Upper lobe of right lung (tissue), 1 donor: ENCODE data around the gene TWNK. TPM values are rescaled to one million over a fixed set of nuclear protein-coding genes. Genes with fewer than 3 reads are reported as not detected.

Experiments used
- ATAC-seq: fragments of 200-7000 bp; cut with Tn5 transposase; one replicate; pipeline ENCODE4 v1.9.1; 2020; ENCODE audit warnings: mild to moderate bottlenecking, moderate library complexity
- DNase-seq: peaks from one replicate; pipeline ENCODE4 v3.0.0-alpha.2; 2020
- H3K27ac ChIP-seq: fragments of 200-600 bp; one replicate; pipeline ENCODE4 v1.8.0; 2022
- H3K27me3 ChIP-seq: fragments of 200-600 bp; one replicate; pipeline ENCODE4 v1.8.0; 2022; ENCODE audit warnings: mild to moderate bottlenecking
- H3K36me3 ChIP-seq: fragments of 200-600 bp; one replicate; pipeline ENCODE4 v1.8.0; 2022
- H3K4me1 ChIP-seq: fragments of 200-600 bp; one replicate; pipeline ENCODE4 v1.8.0; 2022
- H3K4me3 ChIP-seq: fragments of 200-600 bp; one replicate; pipeline ENCODE4 v1.8.0; 2022; ENCODE audit warnings: mild to moderate bottlenecking
- H3K9me3 ChIP-seq: fragments of 200-600 bp; one replicate; pipeline ENCODE4 v1.8.0; 2022
- intact Hi-C: fragments of 100-400 bp; cut with DNase I; formaldehyde crosslinking; loops from one replicate; pipeline ENCODE4 v1.11.0; 2022
- total RNA-seq: library from RNA; stranded (reverse); fragmentation: NEBNext Ultra II Directional; extraction: Animal tissue kit (Norgen Biotek cat#: 25700); gene quantifications from one replicate; pipeline ENCODE4 v1.2.1, GENCODE V29; 2021
- TF ChIP-seq, protein P1 (sequence below): fragments of 200-600 bp; IDR thresholded peaks from one replicate; pipeline ENCODE4 v1.8.0; 2022; ENCODE audit warnings: antibody characterized with exemption
- donor health status: DM: no; HTN: yes; CAD: no; lungs with severe emphysema.

Gene TWNK
- total RNA-seq, 1 donor from 2014 or later: 6.5 TPM

DNA sequence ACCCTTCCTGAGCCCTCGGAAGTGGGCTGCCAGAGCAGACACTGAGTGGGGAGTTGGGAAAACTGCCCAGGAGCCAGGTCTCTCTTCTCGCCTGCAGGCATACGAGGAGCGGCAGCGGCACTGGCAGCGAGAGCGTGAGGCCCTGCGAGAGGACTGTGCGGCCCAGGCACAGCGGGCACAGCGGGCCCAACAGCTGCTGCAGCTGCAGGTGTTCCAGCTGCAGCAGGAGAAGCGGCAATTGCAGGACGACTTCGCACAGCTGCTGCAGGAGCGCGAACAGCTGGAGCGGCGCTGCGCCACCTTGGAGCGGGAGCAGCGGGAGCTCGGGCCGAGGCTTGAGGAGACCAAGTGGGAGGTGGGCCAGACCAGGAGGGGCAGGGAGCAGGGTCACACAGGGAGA is 18.0 kb downstream of the TWNK start:
- Histone ChIP-seq H3K9me3 (no peaks in the 10 kb centered on the region), H3K4me3 (no peak overlapping the region), H3K4me1 (peaks cover 21% of the 10 kb centered on the region), H3K27me3 (no peaks in the 10 kb centered on the region), H3K27ac (no peak overlapping the region), H3K36me3 (peaks cover 48% of the 10 kb centered on the region)
- ATAC-seq (no peak), DNase-seq (no peak)
- intact Hi-C loops: no loop called here
- TF ChIP-seq, protein P1, sequence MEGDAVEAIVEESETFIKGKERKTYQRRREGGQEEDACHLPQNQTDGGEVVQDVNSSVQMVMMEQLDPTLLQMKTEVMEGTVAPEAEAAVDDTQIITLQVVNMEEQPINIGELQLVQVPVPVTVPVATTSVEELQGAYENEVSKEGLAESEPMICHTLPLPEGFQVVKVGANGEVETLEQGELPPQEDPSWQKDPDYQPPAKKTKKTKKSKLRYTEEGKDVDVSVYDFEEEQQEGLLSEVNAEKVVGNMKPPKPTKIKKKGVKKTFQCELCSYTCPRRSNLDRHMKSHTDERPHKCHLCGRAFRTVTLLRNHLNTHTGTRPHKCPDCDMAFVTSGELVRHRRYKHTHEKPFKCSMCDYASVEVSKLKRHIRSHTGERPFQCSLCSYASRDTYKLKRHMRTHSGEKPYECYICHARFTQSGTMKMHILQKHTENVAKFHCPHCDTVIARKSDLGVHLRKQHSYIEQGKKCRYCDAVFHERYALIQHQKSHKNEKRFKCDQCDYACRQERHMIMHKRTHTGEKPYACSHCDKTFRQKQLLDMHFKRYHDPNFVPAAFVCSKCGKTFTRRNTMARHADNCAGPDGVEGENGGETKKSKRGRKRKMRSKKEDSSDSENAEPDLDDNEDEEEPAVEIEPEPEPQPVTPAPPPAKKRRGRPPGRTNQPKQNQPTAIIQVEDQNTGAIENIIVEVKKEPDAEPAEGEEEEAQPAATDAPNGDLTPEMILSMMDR: no peak

DNA sequence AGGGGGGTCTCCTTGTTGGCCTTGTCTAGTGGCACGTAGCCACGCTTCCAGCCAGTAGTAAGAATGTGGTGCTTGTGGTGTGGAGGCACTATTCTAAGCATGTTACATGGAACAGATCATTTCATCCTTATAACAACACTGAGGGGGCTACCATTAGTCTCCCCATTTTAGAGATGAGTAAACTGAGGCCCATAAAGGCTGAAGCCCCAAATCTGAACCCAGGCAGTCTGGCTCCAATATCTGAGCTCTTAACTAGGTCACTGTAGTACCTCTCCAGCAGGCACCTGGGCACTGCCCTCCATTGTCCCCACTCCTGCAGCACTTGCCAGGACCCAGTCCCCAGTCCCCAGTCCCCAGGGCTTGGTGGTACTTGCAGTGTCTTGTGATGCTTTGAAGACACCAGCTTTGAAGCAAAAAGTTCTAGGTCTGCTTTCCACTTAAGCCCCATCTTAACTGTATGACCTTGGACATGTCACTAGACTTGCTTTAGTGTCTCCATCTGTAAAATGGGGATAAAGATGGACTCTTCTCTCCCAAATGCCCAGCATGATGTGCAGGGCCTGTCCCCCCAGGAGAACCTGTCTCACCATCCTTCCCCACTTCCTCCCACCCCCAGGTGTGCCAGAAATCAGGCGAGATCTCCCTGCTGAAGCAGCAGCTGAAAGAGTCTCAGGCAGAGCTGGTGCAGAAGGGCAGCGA is 18.7 kb downstream of the TWNK start:
- DNase-seq (no peak), ATAC-seq (no peak)
- Histone ChIP-seq H3K36me3 (peaks cover 48% of the 10 kb centered on the region), H3K27ac (no peak overlapping the region), H3K9me3 (no peaks in the 10 kb centered on the region), H3K27me3 (no peaks in the 10 kb centered on the region), H3K4me1 (peaks cover 15% of the 10 kb centered on the region), H3K4me3 (no peak overlapping the region)
- intact Hi-C loops: no loop called here
- TF ChIP-seq, protein P1: no peak

DNA sequence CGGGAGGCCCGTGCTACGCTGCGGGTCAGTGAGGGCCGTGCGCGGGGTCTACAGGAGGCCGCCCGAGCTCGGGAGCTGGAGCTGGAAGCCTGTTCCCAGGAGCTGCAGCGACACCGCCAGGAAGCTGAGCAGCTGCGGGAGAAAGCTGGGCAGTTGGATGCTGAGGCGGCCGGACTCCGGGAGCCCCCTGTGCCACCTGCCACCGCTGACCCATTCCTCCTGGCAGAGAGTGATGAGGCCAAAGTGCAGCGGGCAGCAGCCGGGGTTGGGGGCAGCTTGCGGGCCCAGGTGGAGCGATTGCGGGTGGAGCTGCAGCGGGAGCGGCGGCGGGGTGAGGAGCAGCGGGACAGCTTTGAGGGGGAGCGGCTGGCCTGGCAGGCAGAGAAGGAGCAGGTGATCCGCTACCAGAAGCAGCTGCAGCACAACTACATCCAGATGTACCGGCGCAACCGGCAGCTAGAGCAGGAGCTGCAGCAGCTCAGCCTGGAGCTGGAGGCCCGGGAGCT is 19.3 kb downstream of the TWNK start:
- ATAC-seq (no peak), DNase-seq (no peak)
- peaks cover 48% of the 10 kb centered on the region for H3K36me3 ChIP-seq
- no peak overlapping the region for H3K27ac ChIP-seq
- no peaks in the 10 kb centered on the region for H3K27me3 ChIP-seq
- intact Hi-C loops: no loop called here
- no peak overlapping the region for H3K4me3 ChIP-seq
- TF ChIP-seq, protein P1: no peak
- no peaks in the 10 kb centered on the region for H3K9me3 ChIP-seq
- peaks cover 10% of the 10 kb centered on the region for H3K4me1 ChIP-seq

DNA sequence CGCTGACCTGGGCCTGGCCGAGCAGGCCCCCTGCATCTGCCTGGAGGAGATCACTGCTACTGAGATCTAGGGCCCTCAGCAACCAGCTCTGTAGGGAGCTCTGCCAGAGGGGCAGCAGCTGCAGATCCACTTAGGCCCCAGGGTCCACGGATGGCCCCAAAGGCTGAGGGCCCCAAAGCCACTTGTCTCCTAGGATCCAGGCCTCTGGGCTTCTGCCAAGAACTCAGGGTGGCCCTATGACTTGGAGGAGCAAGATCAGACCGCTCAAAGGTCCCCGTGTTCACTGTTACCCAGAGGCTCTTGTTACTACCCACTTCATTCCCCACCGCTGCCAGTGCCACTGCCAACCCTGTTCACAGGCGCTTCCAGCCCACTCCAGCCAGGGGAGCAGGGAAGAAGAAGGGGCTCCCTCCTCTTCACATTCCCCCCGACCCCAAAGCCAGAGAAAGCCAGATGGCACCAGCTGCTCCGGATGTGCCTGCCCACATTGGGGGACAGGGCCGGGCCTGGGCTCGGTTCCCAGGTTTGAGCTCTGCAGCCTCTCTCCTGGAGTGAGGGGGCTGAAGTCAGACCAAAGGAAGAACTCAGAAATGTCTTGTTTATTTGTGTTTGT is 19.9 kb downstream of the TWNK start:
- Histone ChIP-seq H3K27ac (no peak overlapping the region), H3K36me3 (peaks cover 48% of the 10 kb centered on the region), H3K4me1 (peaks cover 5% of the 10 kb centered on the region), H3K9me3 (no peaks in the 10 kb centered on the region), H3K27me3 (no peaks in the 10 kb centered on the region), H3K4me3 (no peak overlapping the region)
- ATAC-seq: no peak
- intact Hi-C loops: no loop called here
- DNase-seq: no peak
- TF ChIP-seq, protein P1: no peak

DNA sequence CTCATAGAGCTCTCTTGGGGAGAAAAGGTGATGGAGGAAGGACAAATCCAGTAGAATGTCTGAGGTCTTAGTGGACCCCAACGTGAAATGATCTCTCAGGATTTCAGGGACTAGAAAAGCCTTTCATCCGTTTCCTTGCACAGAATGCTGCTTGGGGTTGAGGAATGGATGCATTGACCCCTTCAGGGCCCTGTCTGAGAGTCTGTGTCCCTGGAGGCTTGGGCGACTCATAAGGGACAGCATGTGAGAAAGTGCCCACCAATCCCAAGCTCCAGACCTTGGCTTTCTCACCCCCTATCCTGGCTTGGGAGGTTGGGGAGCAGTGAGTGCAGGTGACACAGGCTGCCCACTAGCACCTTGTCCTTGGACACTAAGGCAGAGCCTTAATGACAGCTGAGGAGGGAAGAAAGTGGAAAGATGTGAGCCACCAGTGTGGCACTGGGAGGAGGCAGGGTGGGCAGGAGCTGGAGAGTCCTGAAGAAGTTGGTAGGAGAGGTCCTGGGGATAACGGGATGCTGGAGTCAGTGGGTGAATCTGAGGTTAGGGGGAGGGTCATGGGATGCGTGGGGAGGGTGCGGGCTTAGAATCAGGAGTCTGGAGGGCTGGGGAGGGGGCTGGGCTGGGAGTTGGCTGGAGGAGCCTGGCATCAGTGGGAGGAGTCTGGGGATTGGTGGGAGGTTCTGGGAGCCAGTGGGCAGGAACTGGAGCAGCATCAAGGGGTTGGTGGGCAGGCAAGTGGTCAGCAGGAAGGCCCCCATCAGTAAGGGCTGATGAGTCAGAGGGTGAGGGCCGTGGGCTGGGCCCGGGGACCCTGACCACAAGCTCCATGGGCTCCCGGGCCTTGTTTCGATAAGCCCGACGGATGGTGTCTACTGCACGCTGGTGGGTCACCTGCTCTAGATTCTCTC is 20.8 kb downstream of the TWNK start:
- H3K36me3 ChIP-seq: peaks cover 40% of the 10 kb centered on the region
- no peak for DNase-seq

More for the DNA sequence above, 20.8 kb downstream of the TWNK start:
- TF ChIP-seq, protein P1: no peak
- Histone ChIP-seq H3K4me1 (peaks cover 9% of the 10 kb centered on the region), H3K4me3 (no peak overlapping the region), H3K27me3 (no peaks in the 10 kb centered on the region), H3K27ac (no peak overlapping the region), H3K9me3 (no peaks in the 10 kb centered on the region)
- no peak for ATAC-seq
- intact Hi-C loops: no loop called here
